GM12878 (cell line): ENCODE data around the gene LRP1B. TPM values are rescaled to one million over a fixed set of nuclear protein-coding genes. Genes with fewer than 3 reads are reported as not detected.

Experiments
- ATAC-seq: fragments of 200-7000 bp; cut with Tn5 transposase; 3 replicates; pipeline ENCODE4 v1.9.1; 2020; ENCODE audit warnings: mild to moderate bottlenecking, moderate library complexity
- BruUV-seq: library from RNA; stranded (reverse); fragments of 400-500 nt; replicated peaks from 2 replicates; lab custom pipeline; 2021; lab: Mats Ljungman, UMichigan
- CTCF ChIA-PET: fragments of 300-600 bp; sonication (Branson Sonifier 250); formaldehyde crosslinking; extraction: SDS; loops from one replicate; lab custom pipeline; 2021; ENCODE audit warnings: inconsistent platforms; lab: Yijun Ruan, JAX
- POLR2A ChIA-PET: fragments of 350-600 bp; formaldehyde crosslinking; extraction: SDS; loops from one replicate; lab custom pipeline; 2021; ENCODE audit warnings: inconsistent platforms; lab: Charles Lee
- RAD21 ChIA-PET: fragments of 300-600 bp; sonication (Branson Sonifier 250); formaldehyde crosslinking; loops from one replicate; lab custom pipeline; 2023; ENCODE audit warnings: antibody characterized with exemption; ENCODE audit not compliant: unreplicated experiment; lab: Charles Lee
- SMC1A ChIA-PET: fragments of 300-600 bp; sonication (Branson Sonifier 250); formaldehyde crosslinking; loops from one replicate; lab custom pipeline; 2023; ENCODE audit not compliant: unreplicated experiment, uncharacterized antibody; lab: Charles Lee
- DNase-seq: peaks from one replicate; pipeline ENCODE4 v3.0.0-alpha.2; 2011; ENCODE audit warnings: low read depth, low spot score
- FAIRE-seq: peaks from 3 replicates; lab custom pipeline; 2011; peaks lifted over from hg19 to GRCh38; lab: Jason Lieb, UNC
- H2AFZ ChIP-seq: 2 replicates; pipeline ENCODE4 v1.6.0; 2011; ENCODE audit warnings: low read depth, low read length, control low read depth; ENCODE audit not compliant: control insufficient read depth
- H3K27ac ChIP-seq: 2 replicates; pipeline ENCODE4 v1.5.1; 2011; ENCODE audit warnings: control low read depth; ENCODE audit not compliant: control insufficient read depth, insufficient read depth
- H3K27me3 ChIP-seq, 2 experiments: replicated peaks in 1 of 2; 2 replicates each; pipeline versions ENCODE4 v1.6.0 to v1.6.1; 2011; ENCODE audit warnings: low read length in 1 of 2; ENCODE audit not compliant: control insufficient read depth in 2 of 2, insufficient read depth in 2 of 2
- H3K36me3 ChIP-seq, 2 experiments: 2 replicates each; pipeline ENCODE4 v1.5.1; 2011; ENCODE audit warnings: low read length in 1 of 2; ENCODE audit not compliant: control insufficient read depth in 2 of 2, insufficient read depth in 2 of 2
- H3K4me1 ChIP-seq: 2 replicates; pipeline ENCODE4 v1.6.1; 2011; ENCODE audit warnings: mild to moderate bottlenecking, low read length, moderate library complexity, mixed read lengths; ENCODE audit not compliant: control insufficient read depth, insufficient read depth
- H3K4me2 ChIP-seq: 2 replicates; pipeline ENCODE4 v1.6.0; 2011; ENCODE audit warnings: control low read depth; ENCODE audit not compliant: control insufficient read depth, insufficient read depth
- H3K4me3 ChIP-seq: fragments of 200-600 bp; sonication (generic); 2 replicates; pipeline ENCODE4 v1.5.1; 2016
- H3K79me2 ChIP-seq: 2 replicates; pipeline ENCODE4 v1.6.0; 2011; ENCODE audit warnings: low read length; ENCODE audit not compliant: control insufficient read depth, insufficient read depth
- H3K9ac ChIP-seq: 2 replicates; pipeline ENCODE4 v1.8.0; 2011; ENCODE audit warnings: low read length, control low read depth, mixed read lengths; ENCODE audit not compliant: control insufficient read depth, insufficient read depth
- H3K9me3 ChIP-seq: replicated peaks from 3 replicates; pipeline ENCODE4 v1.5.1; 2011; ENCODE audit warnings: mild to moderate bottlenecking, low read length; ENCODE audit not compliant: control insufficient read depth, insufficient read depth
- H4K20me1 ChIP-seq: 2 replicates; pipeline ENCODE4 v1.6.0; 2011; ENCODE audit not compliant: control insufficient read depth, insufficient read depth
- ATF7 ChIP-seq: fragments of 450-650 bp; IDR thresholded peaks from 2 replicates; pipeline ENCODE4 v1.6.1; 2016; ENCODE audit warnings: low read depth, mild to moderate bottlenecking
- EGR1 ChIP-seq, 2 experiments: IDR thresholded peaks; 1 replicate in 1 of 2; 2 replicates in 1 of 2; pipeline ENCODE4 v1.6.1; 2011 to 2012; ENCODE audit warnings: low read depth in 2 of 2, low read length in 2 of 2, borderline replicate concordance in 1 of 2, mild to moderate bottlenecking in 1 of 2, moderate library complexity in 1 of 2
- MXI1 ChIP-seq: fragments of 150-350 bp; IDR thresholded peaks from 2 replicates; pipeline ENCODE4 v1.6.1; 2011; ENCODE audit warnings: low read depth, mild to moderate bottlenecking, inconsistent platforms, low read length, improper control_type of control experiment
- NRF1 ChIP-seq: conservative IDR thresholded peaks from 2 replicates; pipeline ENCODE4 v1.6.1; 2011; ENCODE audit warnings: mild to moderate bottlenecking, low read depth, low read length, improper control_type of control experiment
- RAD21 ChIP-seq: IDR thresholded peaks from 2 replicates; pipeline ENCODE4 v1.6.1; 2011; ENCODE audit warnings: mild to moderate bottlenecking, low read depth, low read length, moderate library complexity; ENCODE audit not compliant: insufficient read depth
- RCOR1 ChIP-seq: conservative IDR thresholded peaks from 2 replicates; pipeline ENCODE4 v1.6.1; 2012; ENCODE audit warnings: low read depth, low read length, improper control_type of control experiment
- RFX5 ChIP-seq: IDR thresholded peaks from 2 replicates; pipeline ENCODE4 v1.6.1; 2011; ENCODE audit warnings: low read depth, low read length, improper control_type of control experiment
- ZZZ3 ChIP-seq: IDR thresholded peaks from 2 replicates; pipeline ENCODE4 v1.6.1; 2011; ENCODE audit warnings: low read depth; ENCODE audit not compliant: control insufficient read depth, insufficient read length
- WGBS: methylation state at CpG from one replicate; pipeline ENCODE4 v1.1.6; 2016; ENCODE audit warnings: low lambda C conversion rate; ENCODE audit not compliant: insufficient replicate concordance, insufficient coverage; ENCODE audit errors: missing lambda C conversion rate; 5-methylcytosine and 5-hydroxymethylcytosine counted together
- in situ Hi-C: fragments of 300-500 bp; cut with MboI; formaldehyde crosslinking; loops from 9 replicates; pipeline ENCODE4 v1.14.3; 2018; ENCODE audit warnings: mixed read lengths
- intact Hi-C: fragments of 100-400 bp; cut with micrococcal nuclease; formaldehyde crosslinking; loops from one replicate; pipeline ENCODE4 v1.14.2; 2022; ENCODE audit not compliant: unreplicated experiment
- polyA plus RNA-seq, 11 experiments: library from polyadenylated mRNA; depleted of rRNA in 4 of 11; unstranded in 6 of 11; stranded (reverse) in 5 of 11; fragments of >200 nt; fragmentation: Nextera tagmentation in 4 of 11; fragmentation: Illumina TruSeq in 1 of 11; extraction: Ambion mirVana in 4 of 11; extraction: Trizol in 1 of 11; gene quantifications; 1 replicate in 1 of 11; 2 replicates in 10 of 11; pipeline versions ENCODE4 v1.2.1 to v1.2.3, GENCODE V29; 2011 to 2016; ENCODE audit warnings: inconsistent platforms in 2 of 11, missing spikeins in 2 of 11, low read depth in 1 of 11
- total RNA-seq, 4 experiments: library from RNA; depleted of rRNA in 3 of 4; stranded (reverse); fragments of >200 nt in 3 of 4; fragmentation: Illumina TruSeq in 1 of 4; extraction: Trizol in 1 of 4; gene quantifications; 2 replicates each; pipeline versions ENCODE4 v1.2.1 to v1.2.3, GENCODE V29; 2013 to 2021
- TF ChIP-seq, protein P1 (sequence below): fragments of 450-650 bp; IDR thresholded peaks from 2 replicates; pipeline ENCODE4 v1.6.1; 2017; ENCODE audit warnings: low read depth, mild to moderate bottlenecking, moderate library complexity
- TF ChIP-seq, protein P2 (sequence below): fragments of 450-650 bp; IDR thresholded peaks from 2 replicates; pipeline ENCODE4 v1.6.1; 2016; ENCODE audit warnings: mild to moderate bottlenecking, moderate library complexity, borderline replicate concordance
- TF ChIP-seq, protein P3 (sequence below), 3 experiments: IDR thresholded peaks in 2 of 3; conservative IDR thresholded peaks in 1 of 3; 2 replicates each; pipeline ENCODE4 v1.5.1; 2011; ENCODE audit warnings: low read depth in 3 of 3, low read length in 3 of 3, mild to moderate bottlenecking in 3 of 3, control low read depth in 2 of 3, moderate library complexity in 2 of 3, inconsistent platforms in 1 of 3, mixed read lengths in 1 of 3; ENCODE audit not compliant: control insufficient read depth in 2 of 3, insufficient read depth in 1 of 3; ENCODE audit errors: extremely low read depth in 1 of 3
- TF ChIP-seq, protein P4 (sequence below): fragments of 450-650 bp; formaldehyde crosslinking; IDR thresholded peaks from 2 replicates; pipeline ENCODE4 v1.5.0; 2022; ENCODE audit warnings: mild to moderate bottlenecking, missing genetic modification characterization

The LRP1B gene
- total and polyA plus RNA-seq, 10 of the 15 experiments (the other 5 are each of a cell fraction or from before 2014, with no cell fraction given) = under 0.01 to 0.06 (median 0.03) TPM; not detected in 5

DNA sequence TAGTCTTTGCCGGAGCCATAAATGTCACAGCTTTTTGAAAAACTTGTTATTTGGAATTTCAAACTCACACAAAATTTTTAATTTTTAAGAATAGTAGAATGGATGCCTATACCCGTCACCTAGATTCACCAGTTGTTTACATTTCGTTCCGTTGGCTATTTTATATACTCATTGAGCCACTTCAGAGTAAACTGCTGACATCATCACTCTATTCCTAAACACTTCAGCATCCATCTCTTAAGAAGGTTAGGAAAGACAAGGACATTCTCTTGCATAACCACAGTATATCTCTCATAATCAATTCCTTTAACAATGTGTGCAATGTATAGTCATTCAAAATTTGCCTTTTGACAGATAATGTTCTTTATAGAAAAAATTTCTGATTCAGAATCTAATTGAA lies 1065.8 kb downstream of the LRP1B start:
- ChIA-PET POLR2A (no interaction called here), RAD21 (no interaction called here), CTCF (no interaction called here), SMC1A (interaction anchor here (0.6 kb wide), 1 partner anchor 86 kb away, joined by 3 read pairs; no protein-coding TSS in a partner anchor)
- Histone ChIP-seq H3K4me1 (no peaks in the 10 kb centered on the region), H4K20me1 (no peaks in the 10 kb centered on the region), H3K27ac (no peak overlapping the region), H2AFZ (no peak overlapping the region), H3K9ac (no peak overlapping the region), H3K4me3 (no peak overlapping the region), H3K36me3 (no peaks in the 10 kb centered on the region), H3K79me2 (no peaks in the 10 kb centered on the region), H3K4me2 (no peak overlapping the region), H3K27me3 (no peaks in the 10 kb centered on the region), H3K9me3 (no peaks in the 10 kb centered on the region)
- in situ Hi-C loops = no loop called here
- FAIRE-seq = no peak
- BruUV-seq = no TSS peak
- ATAC-seq = no peak
- intact Hi-C loops = no loop called here
- no peak for DNase-seq
- WGBS = 17% methylated on average over 4 of the region's 4 CpGs
- TF ChIP-seq, protein P1, sequence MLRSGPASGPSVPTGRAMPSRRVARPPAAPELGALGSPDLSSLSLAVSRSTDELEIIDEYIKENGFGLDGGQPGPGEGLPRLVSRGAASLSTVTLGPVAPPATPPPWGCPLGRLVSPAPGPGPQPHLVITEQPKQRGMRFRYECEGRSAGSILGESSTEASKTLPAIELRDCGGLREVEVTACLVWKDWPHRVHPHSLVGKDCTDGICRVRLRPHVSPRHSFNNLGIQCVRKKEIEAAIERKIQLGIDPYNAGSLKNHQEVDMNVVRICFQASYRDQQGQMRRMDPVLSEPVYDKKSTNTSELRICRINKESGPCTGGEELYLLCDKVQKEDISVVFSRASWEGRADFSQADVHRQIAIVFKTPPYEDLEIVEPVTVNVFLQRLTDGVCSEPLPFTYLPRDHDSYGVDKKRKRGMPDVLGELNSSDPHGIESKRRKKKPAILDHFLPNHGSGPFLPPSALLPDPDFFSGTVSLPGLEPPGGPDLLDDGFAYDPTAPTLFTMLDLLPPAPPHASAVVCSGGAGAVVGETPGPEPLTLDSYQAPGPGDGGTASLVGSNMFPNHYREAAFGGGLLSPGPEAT = no peak
- TF ChIP-seq RFX5 = no peak
- no peak for TF ChIP-seq NRF1
- TF ChIP-seq, protein P2, sequence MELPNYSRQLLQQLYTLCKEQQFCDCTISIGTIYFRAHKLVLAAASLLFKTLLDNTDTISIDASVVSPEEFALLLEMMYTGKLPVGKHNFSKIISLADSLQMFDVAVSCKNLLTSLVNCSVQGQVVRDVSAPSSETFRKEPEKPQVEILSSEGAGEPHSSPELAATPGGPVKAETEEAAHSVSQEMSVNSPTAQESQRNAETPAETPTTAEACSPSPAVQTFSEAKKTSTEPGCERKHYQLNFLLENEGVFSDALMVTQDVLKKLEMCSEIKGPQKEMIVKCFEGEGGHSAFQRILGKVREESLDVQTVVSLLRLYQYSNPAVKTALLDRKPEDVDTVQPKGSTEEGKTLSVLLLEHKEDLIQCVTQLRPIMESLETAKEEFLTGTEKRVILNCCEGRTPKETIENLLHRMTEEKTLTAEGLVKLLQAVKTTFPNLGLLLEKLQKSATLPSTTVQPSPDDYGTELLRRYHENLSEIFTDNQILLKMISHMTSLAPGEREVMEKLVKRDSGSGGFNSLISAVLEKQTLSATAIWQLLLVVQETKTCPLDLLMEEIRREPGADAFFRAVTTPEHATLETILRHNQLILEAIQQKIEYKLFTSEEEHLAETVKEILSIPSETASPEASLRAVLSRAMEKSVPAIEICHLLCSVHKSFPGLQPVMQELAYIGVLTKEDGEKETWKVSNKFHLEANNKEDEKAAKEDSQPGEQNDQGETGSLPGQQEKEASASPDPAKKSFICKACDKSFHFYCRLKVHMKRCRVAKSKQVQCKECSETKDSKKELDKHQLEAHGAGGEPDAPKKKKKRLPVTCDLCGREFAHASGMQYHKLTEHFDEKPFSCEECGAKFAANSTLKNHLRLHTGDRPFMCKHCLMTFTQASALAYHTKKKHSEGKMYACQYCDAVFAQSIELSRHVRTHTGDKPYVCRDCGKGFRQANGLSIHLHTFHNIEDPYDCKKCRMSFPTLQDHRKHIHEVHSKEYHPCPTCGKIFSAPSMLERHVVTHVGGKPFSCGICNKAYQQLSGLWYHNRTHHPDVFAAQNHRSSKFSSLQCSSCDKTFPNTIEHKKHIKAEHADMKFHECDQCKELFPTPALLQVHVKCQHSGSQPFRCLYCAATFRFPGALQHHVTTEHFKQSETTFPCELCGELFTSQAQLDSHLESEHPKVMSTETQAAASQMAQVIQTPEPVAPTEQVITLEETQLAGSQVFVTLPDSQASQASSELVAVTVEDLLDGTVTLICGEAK = no peak
- TF ChIP-seq ATF7 = no peak
- no peak for TF ChIP-seq RCOR1
- TF ChIP-seq, protein P3, sequence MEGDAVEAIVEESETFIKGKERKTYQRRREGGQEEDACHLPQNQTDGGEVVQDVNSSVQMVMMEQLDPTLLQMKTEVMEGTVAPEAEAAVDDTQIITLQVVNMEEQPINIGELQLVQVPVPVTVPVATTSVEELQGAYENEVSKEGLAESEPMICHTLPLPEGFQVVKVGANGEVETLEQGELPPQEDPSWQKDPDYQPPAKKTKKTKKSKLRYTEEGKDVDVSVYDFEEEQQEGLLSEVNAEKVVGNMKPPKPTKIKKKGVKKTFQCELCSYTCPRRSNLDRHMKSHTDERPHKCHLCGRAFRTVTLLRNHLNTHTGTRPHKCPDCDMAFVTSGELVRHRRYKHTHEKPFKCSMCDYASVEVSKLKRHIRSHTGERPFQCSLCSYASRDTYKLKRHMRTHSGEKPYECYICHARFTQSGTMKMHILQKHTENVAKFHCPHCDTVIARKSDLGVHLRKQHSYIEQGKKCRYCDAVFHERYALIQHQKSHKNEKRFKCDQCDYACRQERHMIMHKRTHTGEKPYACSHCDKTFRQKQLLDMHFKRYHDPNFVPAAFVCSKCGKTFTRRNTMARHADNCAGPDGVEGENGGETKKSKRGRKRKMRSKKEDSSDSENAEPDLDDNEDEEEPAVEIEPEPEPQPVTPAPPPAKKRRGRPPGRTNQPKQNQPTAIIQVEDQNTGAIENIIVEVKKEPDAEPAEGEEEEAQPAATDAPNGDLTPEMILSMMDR (IDR thresholded peaks at IDR 0.05 in 2 of 3, conservative IDR thresholded peaks at IDR 0.05 in 1 of 3; ENCODE audit: control insufficient read depth in 2 of 3, extremely low read depth in 1 of 3, insufficient read depth in 1 of 3, low read depth in 3 of 3, low read length in 3 of 3) = no peak
- TF ChIP-seq, protein P4, sequence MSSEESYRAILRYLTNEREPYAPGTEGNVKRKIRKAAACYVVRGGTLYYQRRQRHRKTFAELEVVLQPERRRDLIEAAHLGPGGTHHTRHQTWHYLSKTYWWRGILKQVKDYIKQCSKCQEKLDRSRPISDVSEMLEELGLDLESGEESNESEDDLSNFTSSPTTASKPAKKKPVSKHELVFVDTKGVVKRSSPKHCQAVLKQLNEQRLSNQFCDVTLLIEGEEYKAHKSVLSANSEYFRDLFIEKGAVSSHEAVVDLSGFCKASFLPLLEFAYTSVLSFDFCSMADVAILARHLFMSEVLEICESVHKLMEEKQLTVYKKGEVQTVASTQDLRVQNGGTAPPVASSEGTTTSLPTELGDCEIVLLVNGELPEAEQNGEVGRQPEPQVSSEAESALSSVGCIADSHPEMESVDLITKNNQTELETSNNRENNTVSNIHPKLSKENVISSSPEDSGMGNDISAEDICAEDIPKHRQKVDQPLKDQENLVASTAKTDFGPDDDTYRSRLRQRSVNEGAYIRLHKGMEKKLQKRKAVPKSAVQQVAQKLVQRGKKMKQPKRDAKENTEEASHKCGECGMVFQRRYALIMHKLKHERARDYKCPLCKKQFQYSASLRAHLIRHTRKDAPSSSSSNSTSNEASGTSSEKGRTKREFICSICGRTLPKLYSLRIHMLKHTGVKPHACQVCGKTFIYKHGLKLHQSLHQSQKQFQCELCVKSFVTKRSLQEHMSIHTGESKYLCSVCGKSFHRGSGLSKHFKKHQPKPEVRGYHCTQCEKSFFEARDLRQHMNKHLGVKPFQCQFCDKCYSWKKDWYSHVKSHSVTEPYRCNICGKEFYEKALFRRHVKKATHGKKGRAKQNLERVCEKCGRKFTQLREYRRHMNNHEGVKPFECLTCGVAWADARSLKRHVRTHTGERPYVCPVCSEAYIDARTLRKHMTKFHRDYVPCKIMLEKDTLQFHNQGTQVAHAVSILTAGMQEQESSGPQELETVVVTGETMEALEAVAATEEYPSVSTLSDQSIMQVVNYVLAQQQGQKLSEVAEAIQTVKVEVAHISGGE (CRISPR knock-in tag) = no peak
- no peak for TF ChIP-seq EGR1 (IDR thresholded peaks at IDR 0.05; ENCODE audit: borderline replicate concordance in 1 of 2, low read depth in 2 of 2, low read length in 2 of 2)
- no peak for TF ChIP-seq MXI1
- TF ChIP-seq ZZZ3 = no peak
- no peak for TF ChIP-seq RAD21
